ENCODE measurements around the gene IZUMO1R.
A peak's percentile ranks its signal among the peaks of the same experiment; 100 is the strongest.
"Not testable (repeated sequence)": the region's sequence is repeated elsewhere in the genome, so short reads cannot be mapped to it uniquely, and the experiment has no call there.

Gene IZUMO1R

GRCh38 chr11:94326947-94327346 lies 22.6 kb downstream of the IZUMO1R start:
- peak; percentile 19 for DNase-seq

- no peak for DNase-seq
These were observed 24.3 kb downstream of the IZUMO1R start for GRCh38 chr11:94328587-94329080.

- no peak for DNase-seq
These were observed 25.1 kb downstream of the IZUMO1R start for GRCh38 chr11:94329501-94329900.

GRCh38 chr11:94330789-94331188 lies 26.4 kb downstream of the IZUMO1R start:
- no peak for DNase-seq

GRCh38 chr11:94332814-94333213 lies 28.4 kb downstream of the IZUMO1R start:
- DNase-seq, result no peak

- no peak for DNase-seq
These were observed 31.7 kb downstream of the IZUMO1R start for GRCh38 chr11:94336033-94336432.

- DNase-seq, result no peak
These were observed 34.3 kb downstream of the IZUMO1R start for GRCh38 chr11:94338651-94339050.

- no peak for DNase-seq
These were observed 37.9 kb downstream of the IZUMO1R start for GRCh38 chr11:94342250-94342649.

GRCh38 chr11:94343495-94343894 lies 39.1 kb downstream of the IZUMO1R start:
- no peak for DNase-seq

GRCh38 chr11:94346311-94346710 lies 41.9 kb downstream of the IZUMO1R start:
- not testable (repeated sequence) for DNase-seq

GRCh38 chr11:94350850-94351563 lies 46.6 kb downstream of the IZUMO1R start:
- DNase-seq, result not testable (repeated sequence)

Measured in midbrain (tissue), 1 donor.